Astrocyte (in vitro differentiated cells and primary cell): ENCODE measurements around the gene RAET1G. TPM values are rescaled to one million over a fixed set of nuclear protein-coding genes. Genes with fewer than 3 reads are reported as not detected.

Source experiments
- DNase-seq: peaks from one replicate; pipeline ENCODE4 v3.0.0-alpha.2; 2010; ENCODE audit warnings: low read depth
- FAIRE-seq: peaks from 2 replicates; lab custom pipeline; 2011; peaks lifted over from hg19 to GRCh38; lab: Jason Lieb, UNC
- H2AFZ ChIP-seq: 2 replicates; pipeline ENCODE4 v1.6.0; 2012; ENCODE audit warnings: low read depth, low read length, inconsistent platforms
- H3K27ac ChIP-seq: 2 replicates; pipeline ENCODE4 v1.5.1; 2011; ENCODE audit warnings: low read depth, low read length, inconsistent platforms
- H3K27me3 ChIP-seq: 2 replicates; pipeline ENCODE4 v1.6.0; 2011; ENCODE audit warnings: low read length, inconsistent platforms; ENCODE audit not compliant: insufficient read depth
- H3K36me3 ChIP-seq: 2 replicates; pipeline ENCODE4 v1.5.1; 2011; ENCODE audit warnings: low read length, inconsistent platforms; ENCODE audit not compliant: insufficient read depth
- H3K4me1 ChIP-seq: 2 replicates; pipeline ENCODE4 v1.5.1; 2011; ENCODE audit warnings: low read length, inconsistent platforms; ENCODE audit not compliant: insufficient read depth
- H3K4me2 ChIP-seq: 2 replicates; pipeline ENCODE4 v1.6.0; 2012; ENCODE audit warnings: low read length, inconsistent platforms
- H3K4me3 ChIP-seq: 2 replicates; pipeline ENCODE4 v1.5.1; 2011; ENCODE audit warnings: low read depth, mild to moderate bottlenecking, low read length, inconsistent platforms; ENCODE audit not compliant: insufficient read depth
- H3K79me2 ChIP-seq: 2 replicates; pipeline ENCODE4 v1.6.0; 2012; ENCODE audit warnings: mild to moderate bottlenecking, low read length, inconsistent platforms; ENCODE audit not compliant: insufficient read depth
- H3K9ac ChIP-seq: 2 replicates; pipeline ENCODE4 v1.6.0; 2012; ENCODE audit warnings: mild to moderate bottlenecking, low read length, inconsistent platforms
- H3K9me3 ChIP-seq: 2 replicates; pipeline ENCODE4 v1.5.1; 2012; ENCODE audit warnings: low read depth, mild to moderate bottlenecking, low read length, inconsistent platforms; ENCODE audit not compliant: insufficient read depth
- H4K20me1 ChIP-seq: 2 replicates; pipeline ENCODE4 v1.6.0; 2012; ENCODE audit warnings: low read length, inconsistent platforms; ENCODE audit not compliant: insufficient read depth
- H3K27ac Mint-ChIP-seq: one replicate; pipeline ENCODE4 v1.8.0; 2021; ENCODE audit warnings: mild to moderate bottlenecking, mixed read lengths; ENCODE audit not compliant: unreplicated experiment
- H3K27me3 Mint-ChIP-seq: one replicate; pipeline ENCODE4 v1.8.0; 2021; ENCODE audit warnings: low read depth, mixed read lengths; ENCODE audit not compliant: unreplicated experiment
- H3K36me3 Mint-ChIP-seq: one replicate; pipeline ENCODE4 v1.8.0; 2021; ENCODE audit warnings: low read depth, mixed read lengths; ENCODE audit not compliant: unreplicated experiment
- H3K4me1 Mint-ChIP-seq: one replicate; pipeline ENCODE4 v1.8.0; 2021; ENCODE audit warnings: low read depth, mixed read lengths; ENCODE audit not compliant: unreplicated experiment
- H3K4me3 Mint-ChIP-seq: one replicate; pipeline ENCODE4 v1.8.0; 2021; ENCODE audit warnings: mild to moderate bottlenecking, moderate library complexity, mixed read lengths; ENCODE audit not compliant: unreplicated experiment
- H3K9me3 Mint-ChIP-seq: one replicate; pipeline ENCODE4 v1.8.0; 2021; ENCODE audit warnings: mild to moderate bottlenecking, mixed read lengths; ENCODE audit not compliant: unreplicated experiment
- CTCF ChIP-seq: IDR thresholded peaks from 2 replicates; pipeline ENCODE4 v1.5.1; 2011; ENCODE audit warnings: low read depth, mild to moderate bottlenecking, inconsistent platforms, low read length, moderate library complexity; ENCODE audit not compliant: insufficient read depth
- EZH2 ChIP-seq: IDR thresholded peaks from 2 replicates; pipeline ENCODE4 v1.6.1; 2012; ENCODE audit warnings: mild to moderate bottlenecking, low read length, inconsistent platforms; ENCODE audit not compliant: insufficient read depth
- total RNA-seq: library from RNA; stranded (reverse); gene quantifications from 2 replicates; pipeline ENCODE4 v1.2.1, GENCODE V29; 2021

The RAET1G gene
- total RNA-seq, 1 donor from 2014 or later = not detected

- H3K79me2 ChIP-seq = no peaks in the 10 kb centered on the region
- H3K9ac ChIP-seq = no peak overlapping the region
- no peak overlapping the region for H3K4me2 ChIP-seq
- FAIRE-seq (no peak), DNase-seq (no peak)
- H3K27ac ChIP-seq = no peak overlapping the region
- TF ChIP-seq EZH2 = no peak
- no peak for TF ChIP-seq CTCF
- H3K36me3 ChIP-seq = no peaks in the 10 kb centered on the region
- Mint-ChIP-seq H3K27ac (no peak overlapping the region), H3K4me3 (no peak overlapping the region), H3K27me3 (peaks cover 85% of the 10 kb centered on the region), H3K9me3 (peaks cover 4% of the 10 kb centered on the region), H3K4me1 (peaks cover 6% of the 10 kb centered on the region), H3K36me3 (no peaks in the 10 kb centered on the region)
- peaks cover 10% of the 10 kb centered on the region for H3K4me1 ChIP-seq
- H3K9me3 ChIP-seq = no peaks in the 10 kb centered on the region
- no peak overlapping the region for H2AFZ ChIP-seq
- peaks cover 4% of the 10 kb centered on the region for H4K20me1 ChIP-seq
- peaks cover 78% of the 10 kb centered on the region for H3K27me3 ChIP-seq
- H3K4me3 ChIP-seq = no peak overlapping the region
Measured at GRCh38 chr6:149935668-149936067, 12.7 kb upstream of the RAET1G start.

GRCh38 chr6:149935246-149935645 lies 12.3 kb upstream of the RAET1G start:
- Histone ChIP-seq H3K4me1 (peaks cover 10% of the 10 kb centered on the region), H3K9ac (no peak overlapping the region), H3K36me3 (no peaks in the 10 kb centered on the region), H3K9me3 (no peaks in the 10 kb centered on the region), H3K27ac (no peak overlapping the region), H4K20me1 (peaks cover 4% of the 10 kb centered on the region), H3K4me3 (no peak overlapping the region), H3K4me2 (no peak overlapping the region), H3K79me2 (no peaks in the 10 kb centered on the region), H2AFZ (no peak overlapping the region), H3K27me3 (peaks cover 78% of the 10 kb centered on the region)
- FAIRE-seq = no peak
- no peaks in the 10 kb centered on the region for H3K36me3 Mint-ChIP-seq
- no peak for DNase-seq
- H3K4me1 Mint-ChIP-seq = peaks cover 6% of the 10 kb centered on the region
- H3K27ac Mint-ChIP-seq = no peak overlapping the region
- H3K9me3 Mint-ChIP-seq = peaks cover 4% of the 10 kb centered on the region
- H3K27me3 Mint-ChIP-seq = peaks cover 85% of the 10 kb centered on the region
- peak overlapping the region; percentile 27 for H3K4me3 Mint-ChIP-seq
- no peak for TF ChIP-seq EZH2
- no peak for TF ChIP-seq CTCF

GRCh38 chr6:149934249-149935156 lies 11.6 kb upstream of the RAET1G start:
- DNase-seq (peak; percentile 43), FAIRE-seq (no peak)
- H3K4me3 ChIP-seq = no peak overlapping the region
- Mint-ChIP-seq H3K27me3 (peaks cover 85% of the 10 kb centered on the region), H3K27ac (no peak overlapping the region), H3K4me1 (peaks cover 6% of the 10 kb centered on the region), H3K4me3 (no peak overlapping the region), H3K9me3 (peaks cover 4% of the 10 kb centered on the region), H3K36me3 (no peaks in the 10 kb centered on the region)
- H2AFZ ChIP-seq = no peak overlapping the region
- peaks cover 78% of the 10 kb centered on the region for H3K27me3 ChIP-seq
- no peaks in the 10 kb centered on the region for H3K36me3 ChIP-seq
- H3K4me1 ChIP-seq = peaks cover 10% of the 10 kb centered on the region
- H3K27ac ChIP-seq = no peak overlapping the region
- no peak overlapping the region for H3K4me2 ChIP-seq
- peak; percentile 79 for TF ChIP-seq CTCF
- TF ChIP-seq EZH2 = no peak
- H3K9me3 ChIP-seq = no peaks in the 10 kb centered on the region
- no peak overlapping the region for H3K9ac ChIP-seq
- no peaks in the 10 kb centered on the region for H3K79me2 ChIP-seq
- peaks cover 4% of the 10 kb centered on the region for H4K20me1 ChIP-seq
